Measurements from ENCODE around the gene POU2F1.

- TF ChIP-seq CTCF (IDR thresholded peaks at IDR 0.05), result no peak
- no peak for TF ChIP-seq POLR2A (IDR thresholded peaks at IDR 0.05)
These were observed 242.4 kb downstream of the POU2F1 start for GRCh38 chr1:167463080-167463479.

All from thyroid gland (tissue), 4 donors.